Activated CD4-positive, alpha-beta T cell treated with anti-CD3 and anti-CD28 coated beads, Interleukin-2, amount 50 U/mL, for 16 hours (primary cell): ENCODE data around the gene PPP1R13L.

Source experiments
- DNase-seq: peaks from one replicate; pipeline ENCODE4 v3.0.0-alpha.2; 2020

PPP1R13L gene

DNA sequence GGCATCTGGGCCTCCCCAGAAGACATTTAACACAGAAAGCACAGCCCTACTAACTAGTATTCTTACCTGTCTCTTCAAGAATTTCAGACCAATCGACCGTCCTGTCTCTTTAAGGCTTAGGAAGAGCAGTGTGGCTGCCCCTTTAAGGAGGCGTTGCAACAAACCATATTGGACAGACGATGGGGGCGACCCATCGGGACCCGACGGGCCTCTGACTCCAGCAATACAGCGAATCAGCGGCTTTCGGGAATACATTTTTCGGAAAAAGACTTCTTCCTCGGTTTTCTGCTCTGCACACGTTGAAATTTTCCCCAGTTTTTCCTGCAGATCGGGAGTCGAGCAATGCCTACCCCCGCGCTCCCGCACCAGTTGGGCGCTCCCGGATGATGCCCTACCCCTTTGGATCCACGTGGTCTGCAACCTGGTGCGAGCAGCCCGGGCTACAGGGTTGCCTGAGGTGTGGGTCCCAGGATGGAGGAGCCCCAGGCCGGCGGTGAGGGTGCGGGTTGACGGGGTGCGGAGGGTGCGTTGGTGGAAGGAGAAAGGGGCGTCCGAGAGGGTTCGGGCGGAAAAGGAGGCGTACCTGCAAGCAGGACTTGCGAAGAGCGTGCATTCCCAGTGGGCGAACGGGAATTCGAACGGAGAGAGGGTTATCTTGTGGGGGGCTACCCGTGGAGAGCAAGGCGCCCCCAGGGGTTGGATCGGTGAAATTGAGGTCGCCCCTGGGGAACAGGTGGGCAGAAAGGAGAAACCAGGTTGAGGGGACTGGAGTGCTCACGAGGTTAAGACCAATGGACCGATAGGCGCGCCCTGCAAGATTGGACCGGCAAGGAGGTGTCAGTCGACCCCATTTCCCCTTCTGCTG is 1.6 kb upstream of the PPP1R13L start, which contains the start of gene POLR1G:
TSS of gene POLR1G (plus strand) at position 419 of the 865 bp plus-strand sequence. CDS start at position 472, 53 bp downstream.
- DNase-seq: peak; percentile 86

DNA sequence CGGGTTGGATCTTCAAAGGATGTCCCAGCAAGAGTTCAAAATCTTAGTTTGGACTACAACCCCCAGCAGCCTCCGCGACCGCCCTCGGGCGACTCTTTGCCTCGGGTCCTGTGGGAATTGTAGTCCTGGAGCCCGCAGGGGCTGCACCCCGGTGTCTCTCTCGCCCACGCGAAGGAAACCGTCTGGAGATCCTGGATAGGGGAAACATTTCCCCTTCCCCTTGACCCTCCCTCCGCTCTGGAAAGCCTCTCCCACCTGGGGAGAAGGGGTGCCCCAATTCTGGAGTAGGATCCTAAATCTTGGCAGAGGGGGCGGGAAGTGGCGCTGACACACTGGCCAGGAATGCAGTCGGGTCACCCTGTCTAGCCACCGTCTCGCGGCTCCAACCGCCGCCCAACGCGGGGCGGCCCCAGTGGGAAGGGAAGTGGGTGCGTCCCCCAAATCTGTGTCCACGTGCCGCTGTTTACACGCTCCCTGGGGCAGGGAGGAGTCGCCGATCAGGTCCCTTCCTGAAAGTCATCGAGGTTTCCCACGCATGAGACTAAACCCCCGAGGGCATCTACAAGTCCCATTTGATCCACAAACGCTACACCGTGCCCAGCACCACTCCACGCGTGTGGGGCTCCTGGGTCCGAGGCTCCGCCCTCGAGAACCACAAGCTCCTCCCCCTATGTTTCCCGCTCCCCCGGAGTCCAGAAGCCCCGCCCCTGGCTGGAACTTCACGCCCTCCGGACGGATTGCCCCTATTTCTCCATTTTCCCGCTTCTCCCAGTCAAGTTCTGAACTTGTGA is 761 bp upstream of the PPP1R13L start:
- peak; percentile 89 for DNase-seq

DNA sequence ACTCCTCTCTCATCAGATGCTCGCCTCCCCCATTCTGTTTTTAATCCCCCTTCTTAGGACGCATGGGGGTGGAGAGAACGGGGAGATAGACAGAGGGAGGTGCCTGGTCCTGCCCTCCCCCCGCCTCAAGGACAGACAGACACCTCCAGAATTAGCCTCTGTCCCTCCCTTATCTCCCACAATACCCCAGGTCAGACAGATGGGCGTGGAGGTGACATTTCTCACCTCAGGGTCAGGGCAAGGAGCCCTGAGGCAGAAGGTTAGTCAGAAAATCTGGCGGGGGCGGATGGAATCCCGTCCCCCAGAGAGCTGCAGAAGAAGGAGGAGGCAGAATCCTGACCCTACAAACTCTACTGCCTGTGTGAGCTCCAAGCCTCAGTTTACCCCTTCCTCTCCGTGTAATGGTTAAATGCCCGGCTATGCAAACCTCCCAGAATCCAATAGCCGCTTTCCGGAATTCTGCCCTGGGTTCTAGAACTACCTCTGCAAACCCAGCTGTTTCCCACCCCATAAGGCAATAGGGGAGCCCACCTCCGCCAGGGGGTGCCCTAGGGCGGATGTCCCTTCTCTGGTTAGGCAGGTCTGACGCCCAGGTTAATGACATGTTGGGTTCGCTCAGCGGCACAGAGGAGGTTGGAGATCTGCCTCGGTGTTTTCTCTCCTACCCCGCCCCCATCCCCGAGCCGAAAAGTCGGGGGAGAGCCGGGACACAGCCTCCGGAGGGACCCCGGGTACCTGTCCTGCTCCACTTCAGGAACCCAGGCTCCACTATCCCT is 900 bp downstream of the PPP1R13L start:
- DNase-seq: peak; percentile 70

DNA sequence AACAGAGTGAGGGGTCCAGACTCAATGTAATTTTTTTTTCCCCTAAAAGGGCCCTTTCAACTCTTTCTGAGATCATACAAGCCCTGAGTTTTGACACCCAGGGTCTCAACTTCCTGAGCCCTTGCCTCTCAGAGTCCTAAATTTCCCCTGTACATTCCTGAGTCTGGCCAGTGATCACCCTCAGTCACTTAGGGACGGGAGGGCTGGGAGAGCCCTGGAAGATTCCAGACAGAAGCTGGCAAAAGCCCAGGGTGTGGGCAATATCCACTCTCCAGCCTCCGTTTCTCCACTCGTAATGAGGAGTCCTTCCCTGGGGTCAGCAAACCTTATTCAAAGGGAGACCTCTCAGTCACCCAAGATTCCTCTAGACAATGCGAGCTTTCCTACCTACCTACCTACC is 1.6 kb downstream of the PPP1R13L start:
- DNase-seq: no peak

DNA sequence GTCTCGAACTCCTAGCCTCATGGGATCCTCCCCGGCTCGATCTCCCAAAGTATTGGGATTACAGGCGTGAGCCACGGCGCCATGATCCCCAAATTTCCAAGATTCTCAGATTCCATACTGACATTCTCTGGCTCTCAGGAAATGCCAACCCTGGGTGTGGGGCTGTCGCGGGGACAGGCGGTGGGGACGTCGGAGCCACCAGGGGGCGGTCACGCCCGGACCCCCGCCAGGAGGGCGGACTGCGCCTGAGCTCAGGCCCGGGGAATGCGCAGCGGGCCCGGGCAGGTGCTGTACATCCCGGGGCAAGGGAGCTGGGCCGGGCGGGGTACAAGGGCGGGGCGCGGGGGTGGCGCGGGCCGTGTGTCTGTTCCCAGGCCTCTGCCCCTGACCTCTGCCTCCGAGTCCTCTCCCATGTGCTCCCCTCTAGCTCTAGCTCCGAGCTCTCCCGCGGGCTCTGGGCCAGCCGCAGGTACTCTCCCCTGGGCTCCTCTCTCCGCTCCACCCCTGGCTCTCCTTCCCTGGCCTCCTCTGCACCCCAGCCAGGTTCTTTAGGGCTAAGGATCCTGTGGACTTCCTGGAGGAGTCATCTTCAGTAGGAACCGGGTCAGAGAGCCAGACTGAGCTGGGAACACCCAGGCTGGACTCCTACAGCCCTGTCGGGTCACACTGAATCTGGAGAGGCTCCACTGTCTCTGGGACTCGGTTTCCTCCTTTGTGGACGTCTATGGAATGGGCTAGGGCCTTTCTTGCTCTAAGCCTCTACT is 2.4 kb downstream of the PPP1R13L start:
- DNase-seq: no peak

DNA sequence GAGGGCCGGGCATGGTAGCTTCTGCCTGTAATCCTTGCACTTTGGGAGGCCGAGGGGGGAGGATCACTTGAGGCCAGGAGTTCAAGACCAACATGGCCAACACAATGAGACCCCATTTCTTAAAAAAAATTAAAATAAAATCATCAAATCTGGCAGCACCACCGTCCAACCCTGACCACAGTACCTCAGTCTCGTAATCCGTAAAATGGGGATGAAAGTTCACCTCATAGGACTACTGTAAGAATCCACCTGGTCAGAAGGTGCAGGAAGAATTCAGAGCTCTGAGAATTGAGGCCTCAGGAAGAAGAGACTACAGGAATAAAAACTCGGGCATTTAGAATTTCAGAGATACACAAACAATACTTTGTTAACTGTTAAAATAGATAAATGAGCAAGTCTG is 3.1 kb downstream of the PPP1R13L start:
- no peak for DNase-seq

DNA sequence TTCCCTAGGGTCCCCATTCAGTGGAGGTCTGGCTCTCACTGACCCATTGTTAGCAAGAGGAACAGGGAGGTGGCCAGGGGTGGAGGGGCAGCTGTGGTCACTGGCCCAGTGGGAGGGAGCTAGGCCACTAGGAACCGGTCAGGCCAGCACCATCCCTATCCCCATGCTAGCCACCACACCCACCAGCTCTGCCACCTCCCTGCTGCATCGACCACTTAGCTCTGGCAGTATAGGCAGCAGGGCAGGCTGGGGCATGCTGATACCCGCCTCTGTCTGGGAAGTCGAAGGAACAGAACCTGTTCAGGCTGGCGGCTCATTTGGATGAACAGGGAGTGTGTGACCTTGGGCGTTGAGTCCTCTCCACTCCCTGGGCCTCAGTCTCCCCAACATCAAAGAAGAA is 4.7 kb downstream of the PPP1R13L start:
- DNase-seq: no peak

DNA sequence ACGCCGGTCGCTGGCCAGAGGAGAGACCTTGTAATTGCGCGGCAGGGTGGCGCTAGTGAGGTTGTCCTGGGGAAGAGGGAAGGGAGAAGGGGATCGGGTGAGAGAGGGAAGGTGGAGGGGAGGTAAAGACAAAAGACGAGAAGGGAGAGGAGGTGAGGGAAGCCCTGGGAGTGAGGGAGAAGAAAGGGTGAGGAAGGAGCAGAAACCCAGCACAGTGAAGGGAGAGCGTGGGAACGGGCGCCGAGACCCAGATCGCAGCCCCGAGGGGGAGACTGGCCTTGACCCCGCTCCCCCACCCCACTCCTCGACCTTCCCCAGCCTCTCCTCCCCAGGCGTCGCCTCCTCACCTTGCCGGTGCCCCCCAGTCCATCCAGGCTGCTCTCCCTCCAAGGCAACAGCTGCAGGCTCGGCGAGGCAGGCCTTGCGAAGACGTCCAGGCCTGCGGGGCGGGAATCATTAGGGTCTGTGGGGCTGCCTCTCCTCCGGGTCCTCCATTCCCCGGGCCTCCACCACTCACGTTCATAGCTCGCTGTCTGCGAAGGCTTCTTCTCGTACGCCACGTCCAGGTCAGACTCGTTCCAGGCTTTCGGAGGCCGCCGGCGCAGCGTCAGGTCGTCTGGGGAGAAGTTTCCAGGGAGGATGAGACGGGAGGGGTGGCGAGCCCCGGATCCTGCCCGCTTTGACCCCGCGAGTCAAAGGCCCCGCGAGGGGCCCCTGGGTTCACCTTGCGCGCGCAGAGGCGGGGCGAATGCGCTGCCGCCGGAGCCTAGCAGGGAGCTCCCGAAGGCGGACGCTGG is 8.8 kb downstream of the PPP1R13L start:
- DNase-seq: no peak

DNA sequence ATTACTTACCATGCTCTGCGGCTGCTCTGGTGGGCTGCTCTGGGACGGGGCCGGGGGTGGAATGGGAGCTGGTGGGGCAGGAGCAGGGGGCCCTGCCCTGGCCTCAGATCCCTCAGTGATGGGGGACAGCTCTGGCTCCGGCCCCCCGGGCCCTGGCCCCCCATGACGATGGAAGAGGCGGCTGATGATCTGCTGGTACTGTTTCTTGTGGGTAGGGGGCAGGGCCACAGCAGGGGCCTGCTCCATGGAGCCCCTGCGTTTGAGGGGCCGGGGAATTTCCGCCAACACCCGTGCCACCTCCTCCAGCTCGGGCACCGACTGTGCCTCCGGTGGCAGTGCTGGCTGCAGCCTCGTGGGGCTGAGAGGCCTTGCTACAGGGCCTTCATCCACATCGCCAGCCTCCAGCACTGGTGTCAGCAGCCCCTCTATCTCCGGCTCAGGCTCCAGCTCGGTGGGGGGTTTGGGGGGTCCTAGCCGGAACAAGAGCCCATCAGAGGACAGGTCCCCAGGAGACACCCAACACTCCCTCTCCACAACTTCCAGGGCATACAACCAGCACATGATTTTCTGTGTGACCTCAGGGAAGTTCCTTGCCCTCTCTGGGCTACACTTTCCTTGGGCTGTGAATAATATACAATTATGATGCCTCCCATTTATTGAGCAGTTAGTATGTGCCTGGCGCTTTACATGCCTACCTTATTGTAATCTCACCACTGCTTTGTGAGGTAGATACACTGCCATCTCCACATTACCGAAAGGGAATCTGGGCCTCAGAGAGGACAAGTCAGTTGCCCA is 12.8 kb downstream of the PPP1R13L start:
- DNase-seq: no peak

DNA sequence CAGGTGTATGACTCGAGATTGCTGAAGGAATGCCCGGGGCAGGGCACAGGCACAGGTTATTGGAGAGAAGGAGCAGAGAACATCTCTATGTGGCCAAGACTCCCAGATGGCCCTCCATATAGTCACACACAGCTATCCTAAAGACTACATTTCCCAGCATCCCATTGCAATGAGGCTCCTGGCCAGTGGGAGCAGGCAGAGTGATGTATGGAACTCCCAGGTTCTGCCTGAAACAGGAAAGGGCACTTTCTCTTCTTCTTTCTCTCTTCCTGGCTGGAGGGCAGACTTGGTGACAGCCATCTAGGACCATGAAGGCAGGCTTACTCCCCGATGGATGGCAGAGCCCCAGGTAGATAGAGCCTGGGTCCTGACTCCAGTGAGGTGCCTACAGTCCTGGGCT is 13.5 kb downstream of the PPP1R13L start:
- DNase-seq: no peak

DNA sequence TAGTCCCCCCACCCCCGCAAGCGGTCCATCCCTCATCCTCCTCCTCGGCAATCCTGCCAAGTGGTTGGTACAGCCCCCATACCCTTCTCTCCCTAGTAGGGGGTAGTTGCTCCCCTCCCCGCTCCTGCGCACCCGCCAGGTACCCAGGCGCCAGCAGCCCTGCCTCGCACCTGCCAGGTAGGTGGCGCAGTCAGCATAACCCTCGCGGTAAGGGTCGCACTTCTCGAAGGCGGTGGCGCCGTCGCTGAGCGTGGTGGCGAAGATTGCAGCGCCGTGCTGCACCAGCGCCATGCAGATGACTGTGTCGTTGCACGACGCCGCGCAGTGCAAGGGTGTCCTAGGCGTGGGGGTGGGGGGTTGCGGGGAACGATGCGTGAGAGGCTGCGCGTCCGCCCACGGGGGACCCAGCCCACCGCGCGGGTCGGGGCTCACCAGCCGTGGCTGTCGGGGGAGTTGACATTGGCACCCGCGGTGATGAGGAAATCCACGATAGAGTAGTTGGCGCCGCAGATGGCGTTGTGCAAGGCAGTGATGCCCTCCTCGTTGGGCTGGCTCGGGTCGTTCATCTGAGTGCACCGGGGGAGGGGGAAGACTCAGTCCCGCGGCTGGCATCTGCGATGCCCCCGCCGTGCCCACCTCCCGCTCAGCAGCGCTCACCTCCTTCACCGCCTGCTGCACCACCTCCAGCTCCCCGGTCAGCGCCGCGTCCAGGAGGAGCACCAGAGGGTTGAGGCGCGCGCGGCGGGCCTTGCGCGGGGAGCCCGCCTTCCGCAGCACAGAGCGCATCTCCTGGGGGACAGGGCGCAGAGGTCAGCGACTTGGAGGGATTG is 19.3 kb downstream of the PPP1R13L start:
- DNase-seq: no peak

DNA sequence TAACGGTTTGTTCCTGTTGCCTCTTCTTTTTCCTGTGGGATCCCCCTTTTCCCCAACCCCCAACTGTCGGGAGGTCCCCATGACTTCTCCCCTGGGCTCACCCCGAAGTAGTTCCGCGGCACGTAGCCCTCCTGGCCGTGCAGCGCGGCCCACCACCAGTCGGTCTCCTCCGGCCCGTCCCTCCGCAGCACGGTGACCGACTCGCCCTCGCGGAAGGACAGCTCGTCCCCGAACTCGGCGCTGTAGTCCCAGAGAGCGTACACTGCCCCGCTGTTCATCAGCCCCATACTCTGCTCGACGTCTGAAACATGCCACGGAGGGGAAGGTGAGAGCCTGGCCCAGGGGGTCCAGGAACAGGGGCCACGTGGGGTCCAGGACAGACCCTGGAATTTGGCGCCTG is 22.4 kb downstream of the PPP1R13L start:
- no peak for DNase-seq

DNA sequence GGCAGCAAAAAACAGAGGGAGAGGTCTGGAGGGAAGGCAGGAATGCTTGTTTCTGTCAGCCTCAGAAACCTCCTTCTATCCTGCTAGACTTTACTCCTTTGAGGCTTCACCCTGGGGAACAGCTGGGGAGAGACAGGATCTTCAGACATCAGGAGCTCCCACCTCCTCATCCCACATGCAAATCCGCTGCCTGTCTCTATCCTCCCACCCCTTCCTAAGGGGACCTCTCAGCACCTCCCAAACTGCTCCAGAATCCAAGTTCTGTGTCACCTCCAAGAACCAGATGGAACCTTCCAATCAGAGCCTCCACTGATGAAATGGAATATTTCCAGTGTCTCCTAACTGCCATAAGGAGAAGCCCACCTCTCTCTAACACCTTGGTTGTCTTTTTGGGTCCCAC is 24.8 kb downstream of the PPP1R13L start:
- DNase-seq: no peak

DNA sequence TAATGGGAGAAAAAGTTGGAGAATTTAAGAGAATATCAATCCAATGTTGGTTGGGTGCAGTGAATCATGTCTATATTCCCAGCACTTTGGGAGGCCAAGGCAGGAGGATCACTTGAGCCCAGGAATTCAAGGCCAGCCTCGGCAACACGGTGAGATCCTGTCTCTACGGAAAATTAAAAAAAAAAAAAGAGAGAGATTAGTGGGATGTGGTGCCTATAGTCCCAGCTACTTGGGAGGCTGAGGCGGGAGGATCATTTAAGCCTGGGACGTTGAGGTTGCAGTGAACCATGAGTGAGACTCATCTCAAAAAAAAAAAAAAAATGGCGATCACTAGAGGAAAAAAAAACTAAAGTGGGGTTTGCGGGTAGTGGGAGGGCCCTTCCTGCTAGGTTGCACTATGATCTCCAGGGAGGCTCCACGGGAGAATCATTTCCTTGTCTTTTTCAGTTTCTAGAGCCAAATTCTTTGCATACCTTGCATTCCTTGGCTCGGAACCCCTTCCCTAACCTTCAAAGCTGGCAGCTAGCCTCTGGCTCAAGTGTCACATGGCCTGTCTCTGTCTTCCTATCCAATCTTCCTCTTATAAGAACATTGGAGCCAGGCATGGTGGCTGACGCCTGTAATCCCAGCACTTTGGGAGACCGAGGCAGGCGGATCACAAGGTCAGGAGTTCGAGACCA is 28.7 kb downstream of the PPP1R13L start:
- DNase-seq: no peak

DNA sequence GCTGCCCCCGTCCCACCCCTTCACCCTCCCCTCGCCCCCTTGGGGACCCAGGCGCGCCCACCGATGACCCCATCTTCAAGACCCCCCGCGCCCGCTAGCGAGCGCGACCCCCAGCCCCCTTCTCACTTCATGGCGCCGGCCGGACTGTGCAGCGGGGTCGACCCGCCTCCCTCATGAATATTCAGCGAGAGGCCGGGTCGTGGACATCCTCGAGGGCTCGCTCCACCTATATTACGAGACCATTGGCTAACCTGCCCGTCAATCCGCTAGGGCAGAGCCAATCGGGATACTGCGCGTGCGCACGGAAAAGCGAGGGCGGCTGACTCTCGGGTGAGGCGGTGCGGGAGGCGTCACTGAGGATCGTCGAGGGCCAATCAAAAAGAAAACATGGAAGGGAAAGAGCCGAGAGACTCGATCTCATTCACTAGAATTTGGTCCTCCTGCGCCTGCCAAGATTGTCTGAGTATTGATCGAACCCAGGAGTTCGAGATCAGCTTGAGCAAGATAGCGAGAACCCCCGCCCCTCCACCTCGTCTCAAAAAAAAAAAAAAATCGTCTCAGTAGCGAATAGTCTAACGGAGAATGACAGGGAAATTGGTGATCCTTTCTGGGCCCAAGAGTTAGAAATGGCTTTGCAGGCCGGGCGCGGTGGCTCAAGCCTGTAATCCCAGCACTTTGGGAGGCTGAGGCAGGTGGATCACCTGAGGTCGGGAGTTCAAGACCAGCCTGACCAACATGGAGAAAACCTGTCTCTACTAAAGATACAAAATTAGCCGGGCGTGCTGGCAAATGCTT is 34.3 kb downstream of the PPP1R13L start, which contains the start of gene ERCC2:
TSS of gene ERCC2 (minus strand) at position 164 of the 795 bp plus-strand sequence. CDS start at position 131, 33 bp downstream.
- peak; percentile 100 for DNase-seq

DNA sequence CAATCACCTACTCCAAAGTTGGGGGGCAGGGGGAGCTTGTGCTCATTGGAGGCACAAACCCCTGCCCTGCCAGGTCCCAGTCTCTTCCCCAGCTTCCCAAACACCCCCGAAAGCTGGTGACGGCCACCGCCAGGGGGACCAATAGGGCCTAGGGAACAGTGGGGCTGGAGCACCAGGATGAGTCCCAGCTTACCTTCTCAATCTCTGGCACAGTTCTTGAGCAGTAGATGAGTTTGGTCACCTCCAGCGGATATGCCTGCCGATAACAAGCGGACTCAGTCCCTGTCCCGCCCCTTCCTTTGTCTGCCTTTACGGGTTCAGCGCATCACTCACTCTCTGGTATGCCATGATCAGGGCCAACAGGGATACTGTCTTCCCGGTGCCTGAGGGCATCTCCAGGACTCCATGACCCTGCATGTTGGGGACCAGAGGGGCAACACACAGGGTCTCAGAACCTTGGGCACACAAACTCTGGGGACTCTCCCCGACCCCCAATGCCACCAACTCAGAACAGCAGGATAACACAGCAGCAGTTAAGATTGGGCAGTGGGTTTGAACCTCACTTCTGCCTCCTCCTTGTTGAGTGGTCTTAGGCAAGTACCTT is 36.0 kb downstream of the PPP1R13L start:
- DNase-seq: no peak

DNA sequence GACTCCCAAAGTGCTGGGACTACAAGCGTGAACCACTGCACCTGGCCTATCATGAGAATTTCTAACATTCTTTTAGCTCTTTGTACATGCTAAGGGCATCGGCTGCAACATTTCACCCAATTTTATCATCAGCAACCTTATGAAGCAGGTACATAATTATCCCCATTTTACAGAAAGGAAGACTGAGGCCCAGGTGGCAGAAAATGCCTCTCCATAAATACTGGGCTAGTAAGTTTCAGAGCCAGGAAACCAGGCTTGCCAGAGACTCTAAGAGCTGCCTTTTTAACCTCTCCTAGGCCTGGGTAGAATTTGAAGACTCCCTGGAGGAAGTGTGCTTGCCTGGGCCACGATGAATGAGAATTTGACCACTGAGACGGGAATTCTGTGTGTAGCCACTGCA is 36.7 kb downstream of the PPP1R13L start:
- DNase-seq: no peak

DNA sequence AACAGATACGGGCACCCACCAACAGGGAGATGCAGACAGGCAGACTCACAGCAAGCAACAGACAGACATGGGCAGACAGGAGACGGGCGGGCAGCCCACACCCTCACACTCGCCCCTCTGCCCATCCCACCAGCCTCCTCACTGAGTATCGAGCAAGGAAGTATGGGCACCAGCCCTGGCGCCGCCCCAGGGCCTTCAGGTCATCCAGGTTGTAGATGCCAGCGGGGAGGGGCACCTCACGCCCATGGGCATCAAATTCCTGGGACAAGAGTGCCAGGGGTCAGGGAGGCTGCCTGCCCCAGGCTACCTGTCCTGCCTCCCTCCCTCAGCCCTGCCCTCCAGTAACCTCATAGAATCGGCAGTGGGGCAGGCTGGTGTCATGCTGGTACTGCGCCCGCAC is 40.2 kb downstream of the PPP1R13L start:
- DNase-seq: no peak
